Neuron (in vitro differentiated cells): ENCODE measurements around the gene MAPRE2.
A peak's percentile ranks its signal among the peaks of the same experiment; 100 is the strongest.

Experiments used
- H2AFZ ChIP-seq: one replicate; pipeline ENCODE4 v1.6.1; 2013; ENCODE audit warnings: low read depth, mild to moderate bottlenecking, inconsistent platforms, low read length, moderate library complexity
- H3K27me3 ChIP-seq: one replicate; pipeline ENCODE4 v1.6.1; 2013; ENCODE audit warnings: low read length; ENCODE audit not compliant: insufficient read depth
- H3K36me3 ChIP-seq: one replicate; pipeline ENCODE4 v1.6.1; 2013; ENCODE audit warnings: low read length; ENCODE audit not compliant: insufficient read depth
- H3K4me1 ChIP-seq: one replicate; pipeline ENCODE4 v1.6.1; 2013; ENCODE audit warnings: low read length; ENCODE audit not compliant: insufficient read depth
- H3K4me3 ChIP-seq: 2 replicates; pipeline ENCODE4 v1.5.1; 2013; ENCODE audit warnings: mild to moderate bottlenecking, low read length, moderate library complexity
- H3K9me3 ChIP-seq: one replicate; pipeline ENCODE4 v1.6.1; 2013; ENCODE audit warnings: low read length

Gene MAPRE2

DNA sequence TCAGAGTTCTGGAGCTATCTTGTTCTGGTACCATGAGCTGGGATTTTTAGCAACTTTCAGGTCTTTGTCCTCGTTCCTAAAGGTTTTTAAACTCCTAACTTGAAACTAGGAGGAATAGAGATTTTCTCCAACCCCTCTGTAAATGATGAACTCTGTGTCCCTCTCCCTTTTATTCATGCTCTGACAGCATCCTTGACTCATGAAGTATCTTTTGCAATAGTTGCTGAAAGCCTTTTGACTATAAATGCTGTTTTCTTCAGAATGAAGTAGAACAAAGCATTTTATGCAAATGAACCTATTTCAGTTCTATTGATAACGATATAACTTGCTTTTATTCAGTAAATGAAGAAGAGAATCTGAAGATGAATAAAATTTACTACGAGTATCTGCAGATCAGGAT lies 17.0 kb upstream of the MAPRE2 start:
- Histone ChIP-seq H2AFZ (no peak overlapping the region), H3K9me3 (no peaks in the 10 kb centered on the region), H3K36me3 (no peaks in the 10 kb centered on the region), H3K27me3 (no peaks in the 10 kb centered on the region), H3K4me3 (no peak overlapping the region), H3K4me1 (peaks cover 11% of the 10 kb centered on the region)

DNA sequence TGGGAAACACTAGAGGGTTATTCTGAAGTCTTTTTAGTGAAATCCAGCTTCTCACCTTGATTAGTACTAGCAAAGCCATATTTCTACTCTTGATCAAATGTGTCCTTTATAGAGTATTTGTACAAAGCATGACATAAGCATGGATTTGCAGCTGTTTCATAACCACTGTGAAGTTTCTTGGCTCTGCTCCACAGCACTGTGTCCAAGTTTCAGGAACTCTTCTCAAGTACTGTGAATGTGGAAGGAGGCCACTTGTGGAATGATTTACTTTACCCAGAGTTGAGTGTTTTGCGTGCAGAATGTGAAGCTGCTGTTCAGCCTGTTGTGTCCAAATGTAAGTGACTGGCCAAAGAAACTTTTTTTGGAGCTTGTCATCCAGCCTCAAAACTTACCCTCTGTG lies 16.2 kb upstream of the MAPRE2 start:
- Histone ChIP-seq H3K4me3 (no peak overlapping the region), H3K4me1 (peaks cover 11% of the 10 kb centered on the region), H2AFZ (no peak overlapping the region), H3K36me3 (no peaks in the 10 kb centered on the region), H3K9me3 (no peaks in the 10 kb centered on the region), H3K27me3 (no peaks in the 10 kb centered on the region)

DNA sequence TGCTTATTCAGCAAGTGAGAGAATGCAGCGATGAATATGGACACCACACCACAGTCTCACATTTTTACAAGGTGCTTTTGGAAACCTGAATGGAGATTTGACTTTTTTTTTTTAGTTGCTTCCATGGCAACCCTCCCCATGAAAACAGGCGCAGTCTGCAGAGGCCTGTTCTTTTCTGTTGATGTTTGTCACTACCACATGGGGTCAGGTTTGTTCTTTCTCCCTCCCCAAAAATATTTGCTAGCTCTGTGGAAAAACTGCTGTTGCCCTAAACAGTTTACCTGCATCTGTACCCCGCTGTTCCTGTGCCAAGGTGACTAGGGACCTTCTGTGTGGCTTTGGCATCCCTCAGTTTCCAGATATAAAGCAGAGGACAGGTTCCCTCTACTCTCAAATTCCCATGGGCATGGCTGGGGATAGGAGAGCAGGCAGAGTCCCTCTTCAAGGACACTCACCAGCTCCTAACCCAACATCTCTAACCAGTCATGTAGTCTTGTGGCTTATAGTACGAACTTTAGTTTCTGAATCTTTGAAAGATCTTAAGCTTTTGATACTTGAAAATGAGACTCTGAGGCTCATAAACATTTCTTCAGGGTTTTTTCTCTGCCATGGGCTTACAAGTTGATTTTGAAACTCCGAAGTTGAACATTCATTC lies 14.7 kb upstream of the MAPRE2 start:
- H3K36me3 ChIP-seq = no peaks in the 10 kb centered on the region
- H3K27me3 ChIP-seq = no peaks in the 10 kb centered on the region
- no peak overlapping the region for H2AFZ ChIP-seq
- no peak overlapping the region for H3K4me3 ChIP-seq
- H3K4me1 ChIP-seq = peaks cover 11% of the 10 kb centered on the region
- H3K9me3 ChIP-seq = no peaks in the 10 kb centered on the region

DNA sequence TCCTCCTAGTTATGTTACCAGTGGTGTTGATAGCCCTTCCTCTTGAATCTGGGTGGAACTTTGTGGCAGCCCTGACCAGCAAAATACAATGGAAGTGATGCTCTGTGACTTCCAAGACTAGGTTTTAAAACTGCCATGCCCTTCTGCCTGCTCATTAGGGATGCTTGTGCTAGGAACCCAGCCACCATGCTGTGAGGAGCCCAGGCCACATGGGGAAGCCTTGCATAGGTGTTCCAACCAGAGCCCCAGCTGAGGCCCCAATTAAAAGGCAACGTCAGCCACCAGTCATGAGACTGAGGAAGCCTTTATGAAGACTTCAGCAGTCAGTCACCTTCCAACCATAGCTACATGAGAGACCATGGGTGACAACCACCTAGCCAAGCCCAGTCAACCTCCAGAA lies 14.0 kb upstream of the MAPRE2 start:
- Histone ChIP-seq H3K27me3 (no peaks in the 10 kb centered on the region), H3K36me3 (no peaks in the 10 kb centered on the region), H3K9me3 (no peaks in the 10 kb centered on the region), H3K4me3 (no peak overlapping the region), H2AFZ (no peak overlapping the region), H3K4me1 (peaks cover 11% of the 10 kb centered on the region)

DNA sequence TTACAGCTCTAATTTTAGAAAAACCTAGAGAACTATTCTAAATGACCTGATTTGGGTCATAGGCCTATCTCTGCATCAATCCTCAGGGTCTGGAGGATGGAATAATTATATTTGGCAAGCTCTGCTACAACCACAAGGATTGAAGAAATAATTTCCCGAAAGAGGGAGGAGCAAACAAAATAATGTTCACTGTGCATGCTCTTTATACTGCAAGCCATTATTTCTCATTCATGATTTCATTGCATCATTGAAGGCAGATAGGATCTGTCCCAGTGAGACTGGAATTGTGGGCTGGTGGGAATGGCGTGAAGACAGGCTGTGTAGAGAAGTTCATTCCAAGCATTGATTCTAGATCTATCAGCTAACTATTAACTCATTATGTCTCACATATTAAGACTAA lies 12.7 kb upstream of the MAPRE2 start:
- Histone ChIP-seq H3K27me3 (no peaks in the 10 kb centered on the region), H3K4me1 (peaks cover 11% of the 10 kb centered on the region), H3K4me3 (no peak overlapping the region), H3K36me3 (no peaks in the 10 kb centered on the region), H3K9me3 (no peaks in the 10 kb centered on the region), H2AFZ (no peak overlapping the region)

DNA sequence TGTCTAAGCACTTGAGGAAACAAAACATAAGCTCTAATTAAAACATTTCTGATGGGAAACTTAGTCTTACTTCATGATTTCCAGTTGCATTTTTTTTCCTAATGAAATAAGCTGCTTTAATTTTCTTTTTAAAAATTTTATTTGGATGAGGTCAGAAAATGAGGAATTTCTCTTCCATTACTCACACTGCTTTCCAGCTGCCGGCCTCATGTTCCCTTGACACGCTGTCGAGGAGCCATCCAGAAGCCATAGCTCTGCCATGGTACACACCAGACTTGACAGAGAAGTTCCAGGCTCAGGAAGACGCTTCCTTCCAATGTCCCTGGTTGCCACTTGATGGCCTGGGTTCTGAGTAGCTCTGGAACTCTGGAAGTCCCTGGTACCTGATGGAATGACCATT lies 12.1 kb upstream of the MAPRE2 start:
- Histone ChIP-seq H3K4me1 (peaks cover 8% of the 10 kb centered on the region), H3K27me3 (no peaks in the 10 kb centered on the region), H3K9me3 (no peaks in the 10 kb centered on the region), H2AFZ (no peak overlapping the region), H3K36me3 (no peaks in the 10 kb centered on the region), H3K4me3 (no peak overlapping the region)

DNA sequence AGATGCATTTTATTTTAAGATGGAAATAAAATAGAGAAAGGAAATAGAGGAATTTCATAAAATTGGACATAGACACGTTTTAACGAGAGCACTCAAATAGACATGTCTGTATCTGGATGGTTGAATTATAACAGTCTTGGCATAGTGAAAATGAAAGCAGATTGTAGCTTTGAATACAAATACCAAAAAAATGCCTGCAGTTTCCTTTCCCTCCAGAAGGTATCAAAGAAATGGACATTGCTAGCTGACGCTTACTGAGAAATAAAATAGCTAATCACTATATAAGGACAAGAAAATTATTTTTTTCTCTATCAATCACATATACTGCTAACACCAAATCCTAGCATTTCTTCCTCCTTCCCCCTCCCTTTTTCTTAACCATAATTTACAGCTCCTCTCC lies 11.4 kb upstream of the MAPRE2 start:
- no peak overlapping the region for H2AFZ ChIP-seq
- no peaks in the 10 kb centered on the region for H3K27me3 ChIP-seq
- H3K36me3 ChIP-seq = no peaks in the 10 kb centered on the region
- no peak overlapping the region for H3K4me3 ChIP-seq
- no peaks in the 10 kb centered on the region for H3K9me3 ChIP-seq
- H3K4me1 ChIP-seq = peaks cover 5% of the 10 kb centered on the region

DNA sequence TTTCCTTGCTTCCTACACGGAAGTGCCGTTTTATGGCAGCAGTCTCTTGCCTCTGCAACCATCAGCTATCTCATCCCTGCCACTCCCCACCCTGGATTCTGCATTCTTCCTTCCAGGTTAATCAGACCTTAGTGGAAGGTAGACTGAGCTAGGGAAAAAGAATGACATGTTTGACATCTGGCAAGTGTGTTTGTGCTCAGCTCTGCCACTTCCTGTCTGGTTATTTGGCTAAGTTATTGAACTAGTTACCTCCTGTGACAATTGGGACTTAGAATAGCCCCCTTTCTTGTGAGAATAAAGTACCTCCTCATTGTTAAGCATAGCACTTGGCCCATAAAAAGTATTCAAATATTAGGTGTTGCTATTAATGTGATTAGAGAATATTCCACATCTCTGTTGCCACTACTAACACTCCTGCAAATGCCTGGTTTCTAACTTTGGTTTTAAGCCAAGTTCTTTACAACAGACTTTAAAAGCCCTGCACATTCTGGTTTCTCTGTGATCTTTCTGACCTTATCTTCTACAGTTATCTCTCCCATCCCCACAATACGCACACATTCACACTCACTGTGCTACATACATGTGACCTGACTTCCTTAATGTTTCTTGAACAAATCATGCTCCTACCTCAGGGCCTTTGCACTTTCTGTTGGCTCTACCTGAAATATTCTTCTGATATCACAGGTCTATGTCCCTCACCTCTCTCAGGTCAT lies 10.8 kb upstream of the MAPRE2 start:
- Histone ChIP-seq H3K27me3 (no peaks in the 10 kb centered on the region), H3K4me1 (peaks cover 5% of the 10 kb centered on the region), H3K4me3 (no peak overlapping the region), H3K36me3 (no peaks in the 10 kb centered on the region), H3K9me3 (no peaks in the 10 kb centered on the region), H2AFZ (no peak overlapping the region)

DNA sequence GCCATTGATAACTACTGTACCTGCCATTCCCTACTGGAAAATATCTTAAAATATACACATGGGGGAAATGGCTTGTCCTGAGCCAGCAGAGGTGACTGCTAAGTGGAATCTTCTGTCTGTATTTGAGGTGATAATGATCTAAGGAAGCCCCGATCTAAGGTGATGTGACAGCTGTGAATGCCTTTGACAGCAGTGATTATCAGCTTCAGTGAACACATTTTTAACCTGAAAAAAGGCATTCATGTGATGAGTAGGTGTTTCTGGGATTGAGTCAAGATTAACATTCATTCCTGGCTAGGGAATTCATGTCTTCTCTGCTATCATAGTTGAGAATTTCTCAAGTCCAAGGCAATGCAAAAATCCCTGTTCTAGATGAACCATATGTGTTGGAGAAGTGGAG lies 9.1 kb upstream of the MAPRE2 start:
- no peaks in the 10 kb centered on the region for H3K36me3 ChIP-seq
- H2AFZ ChIP-seq = no peak overlapping the region
- no peaks in the 10 kb centered on the region for H3K4me1 ChIP-seq
- H3K4me3 ChIP-seq = no peak overlapping the region
- H3K27me3 ChIP-seq = no peaks in the 10 kb centered on the region
- H3K9me3 ChIP-seq = no peaks in the 10 kb centered on the region

DNA sequence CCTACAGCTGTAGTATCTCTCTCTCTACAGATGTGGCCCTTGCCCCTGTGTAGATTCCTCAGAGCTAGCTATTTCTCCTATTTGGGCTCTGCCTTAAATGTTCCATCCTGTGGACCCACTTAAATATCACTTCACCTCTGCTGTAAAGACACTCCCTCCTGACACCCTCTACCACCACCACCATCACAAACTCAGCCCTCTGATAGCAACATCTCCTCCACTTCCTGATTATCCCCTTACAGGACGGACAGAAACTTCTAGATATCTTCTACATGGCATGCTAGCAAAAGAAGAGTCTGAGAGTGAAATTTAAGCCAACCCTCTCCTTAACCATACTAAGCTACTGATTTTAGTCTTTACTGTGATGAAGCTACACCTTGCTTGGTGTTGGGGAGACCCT lies 3.2 kb upstream of the MAPRE2 start:
- Histone ChIP-seq H3K27me3 (no peaks in the 10 kb centered on the region), H3K36me3 (no peaks in the 10 kb centered on the region), H3K4me3 (no peak overlapping the region), H3K4me1 (peaks cover 17% of the 10 kb centered on the region), H2AFZ (no peak overlapping the region), H3K9me3 (no peaks in the 10 kb centered on the region)

DNA sequence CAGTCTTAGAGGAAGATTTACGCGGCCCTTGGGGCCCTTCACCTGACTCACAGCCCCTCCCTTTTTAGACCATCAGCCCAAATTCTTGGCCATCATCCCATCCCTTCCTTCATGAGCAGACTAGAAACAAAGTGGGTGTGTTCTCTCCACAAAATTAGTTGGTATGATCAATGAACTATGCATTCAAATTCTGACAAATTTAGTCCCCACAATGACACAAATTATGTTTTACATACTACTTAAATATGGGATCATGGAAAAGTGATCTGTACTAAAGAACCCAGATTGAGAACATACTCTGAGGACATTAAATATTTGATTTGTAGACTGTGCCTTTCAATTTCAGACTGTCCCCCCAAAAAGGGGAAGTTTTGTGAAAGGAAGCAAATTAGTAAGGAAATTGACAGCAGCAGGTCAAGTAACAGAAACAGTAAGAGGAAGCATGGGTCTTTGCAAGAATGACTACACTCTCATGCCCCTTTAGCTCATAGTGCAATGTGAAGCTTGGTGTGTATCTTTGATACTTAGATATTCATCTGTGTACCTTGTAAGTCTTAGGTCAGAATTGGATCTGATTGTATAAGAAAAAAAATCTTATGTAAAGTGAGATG lies 2.2 kb upstream of the MAPRE2 start:
- H2AFZ ChIP-seq = no peak overlapping the region
- peaks cover 26% of the 10 kb centered on the region for H3K4me1 ChIP-seq
- no peak overlapping the region for H3K4me3 ChIP-seq
- H3K36me3 ChIP-seq = no peaks in the 10 kb centered on the region
- no peaks in the 10 kb centered on the region for H3K9me3 ChIP-seq
- H3K27me3 ChIP-seq = no peaks in the 10 kb centered on the region

DNA sequence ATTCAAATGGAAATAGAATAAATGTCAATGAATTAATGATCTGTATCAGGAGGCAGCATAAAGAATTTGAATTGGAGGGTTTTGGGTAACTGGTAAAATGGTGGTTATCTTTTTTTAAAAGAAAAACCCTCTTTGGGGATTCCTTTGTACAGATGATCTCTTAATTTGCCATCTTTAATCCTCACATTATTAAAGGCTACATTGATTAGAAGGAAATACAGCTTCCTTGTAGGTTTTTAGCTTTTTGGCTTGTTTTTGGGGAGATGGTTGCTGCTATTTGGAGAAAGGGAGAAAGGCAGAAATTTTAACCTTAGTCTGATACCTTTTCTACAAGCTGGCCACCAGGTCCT lies 600 bp upstream of the MAPRE2 start:
- Histone ChIP-seq H3K4me1 (peaks cover 29% of the 10 kb centered on the region), H3K27me3 (no peaks in the 10 kb centered on the region), H3K36me3 (no peaks in the 10 kb centered on the region), H2AFZ (peak overlapping the region; percentile 73), H3K4me3 (peak overlapping the region; percentile 90), H3K9me3 (no peaks in the 10 kb centered on the region)

DNA sequence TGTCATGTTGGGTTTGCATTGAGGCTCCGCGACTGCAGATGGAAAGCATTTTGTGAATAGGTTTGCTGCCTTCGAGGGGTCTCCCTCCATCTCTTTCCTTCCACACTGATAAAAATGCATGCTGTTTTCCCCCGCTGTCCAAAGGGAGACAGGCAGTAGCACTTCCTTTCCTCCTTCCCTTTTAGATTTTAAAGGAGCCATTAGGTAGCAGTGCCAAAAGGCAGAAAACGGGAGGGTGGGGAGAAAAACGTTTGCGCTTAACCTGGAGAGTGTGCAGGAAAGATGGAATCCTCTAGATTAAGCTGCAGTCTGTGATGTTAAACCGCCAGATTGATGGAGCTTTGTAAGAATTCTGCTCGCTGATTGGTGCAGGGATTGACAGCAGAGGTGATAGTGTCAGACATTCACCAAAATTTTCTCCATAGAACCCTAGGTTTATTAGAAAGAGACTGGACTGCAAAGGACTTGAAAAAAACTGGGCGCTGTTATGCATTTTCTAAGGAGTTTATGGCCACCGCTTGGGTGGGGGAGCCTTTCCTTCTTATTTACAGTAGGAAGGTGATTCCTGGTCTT lies 688 bp downstream of the MAPRE2 start:
- H2AFZ ChIP-seq = peak overlapping the region; percentile 73
- H3K4me1 ChIP-seq = peaks cover 30% of the 10 kb centered on the region
- H3K27me3 ChIP-seq = no peaks in the 10 kb centered on the region
- H3K36me3 ChIP-seq = no peaks in the 10 kb centered on the region
- peak overlapping the region; percentile 90 for H3K4me3 ChIP-seq
- no peaks in the 10 kb centered on the region for H3K9me3 ChIP-seq
